ENCODE results near the gene CCDC57. TPM values are rescaled to one million over a fixed set of nuclear protein-coding genes. Genes with fewer than 3 reads are reported as not detected.

CCDC57 gene
- total and polyA plus RNA-seq, 2 of the 8 experiments (the other 6 are each of a cell fraction or from before 2014, with no cell fraction given), result 8.4 to 12.9 TPM

DNA sequence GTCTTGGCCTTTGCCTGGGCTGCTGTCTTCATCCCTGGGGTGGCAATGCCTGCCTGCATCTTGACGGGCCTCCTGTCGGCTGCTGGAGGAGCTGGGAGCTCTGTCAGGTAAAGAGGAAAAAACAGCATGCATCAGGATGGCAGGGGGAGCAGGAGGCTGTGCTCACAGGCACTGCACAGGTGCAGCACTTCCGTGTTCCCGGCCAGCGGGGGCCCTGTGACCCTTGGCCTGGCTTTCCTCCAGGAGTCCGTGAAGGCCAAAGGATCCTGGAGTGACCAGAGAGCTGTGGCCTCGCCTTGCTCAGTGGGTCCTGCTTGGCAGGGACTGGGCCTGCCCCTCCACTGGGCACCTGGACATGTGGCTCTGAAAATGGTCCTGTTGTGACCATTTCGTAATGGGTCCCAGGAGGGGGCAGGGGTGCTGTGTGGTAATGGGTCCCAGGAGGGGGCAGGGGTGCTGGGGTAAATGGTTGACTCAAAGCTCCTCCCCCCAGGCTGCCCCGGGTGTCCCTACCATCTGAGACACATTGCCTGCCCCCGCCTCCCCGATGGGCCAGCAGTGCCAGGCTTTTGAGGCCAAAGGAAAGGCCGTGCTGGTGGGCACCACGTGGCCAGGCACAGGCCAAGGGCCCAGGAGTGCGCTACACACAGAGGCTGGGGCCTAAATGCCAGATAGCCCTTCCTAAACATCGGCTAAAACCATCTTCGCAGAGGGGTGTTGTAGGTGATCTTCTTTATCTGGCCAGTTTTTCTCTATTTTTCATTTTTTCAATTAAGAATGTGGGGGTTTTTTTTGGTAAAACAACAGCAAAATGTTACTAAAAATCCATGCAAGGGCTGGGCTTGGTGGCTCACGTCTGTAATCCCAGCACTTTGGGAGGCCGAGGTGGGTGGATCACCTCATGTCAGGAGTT lies 110.6 kb downstream of the CCDC57 start (continued):
- TF ChIP-seq KDM4A (IDR thresholded peaks at IDR 0.05; ENCODE audit: low read depth, low read length, severe bottlenecking) (no peak), POU5F1 (IDR thresholded peaks at IDR 0.05; ENCODE audit: low read depth, low read length) (no peak), BACH1 (IDR thresholded peaks at IDR 0.05; ENCODE audit: low read length) (no peak), TBP (IDR thresholded peaks at IDR 0.05; ENCODE audit: low read depth, low read length) (no peak)
